ENCODE data around the gene CSNK2A3. TPM values are rescaled to one million over a fixed set of nuclear protein-coding genes. Genes with fewer than 3 reads are reported as not detected.

Gene CSNK2A3
- total RNA-seq, 1 donor from 2014 or later: 0.82 TPM

DNA sequence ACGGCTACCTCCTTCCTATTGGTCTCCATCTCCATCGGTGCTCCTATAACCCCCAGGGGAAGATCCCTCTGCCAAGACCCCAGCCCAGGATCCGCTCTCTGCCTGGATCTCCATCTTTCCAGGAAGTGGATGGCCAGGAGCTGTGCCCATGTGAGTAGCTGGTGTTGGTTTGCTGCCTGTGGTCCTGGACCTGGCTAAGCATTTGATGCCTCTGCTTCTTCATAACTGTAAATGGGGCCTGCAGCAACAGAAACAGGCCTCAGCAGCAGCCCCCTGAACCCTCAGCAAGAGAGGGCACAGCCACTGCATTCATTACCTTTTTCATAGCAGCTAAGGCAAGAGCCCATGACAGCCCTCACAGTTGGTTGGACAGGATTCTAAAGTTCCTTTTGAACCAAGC lies 26.6 kb upstream of the CSNK2A3 start:
- H3K27ac Mint-ChIP-seq (ENCODE audit: unreplicated experiment): no peak overlapping the region
- no peaks in the 10 kb centered on the region for H3K4me1 Mint-ChIP-seq
- no peak for DNase-seq (ENCODE audit: low read depth, low spot score)
- no peaks in the 10 kb centered on the region for H3K36me3 Mint-ChIP-seq (ENCODE audit: low read depth)
- H3K4me3 Mint-ChIP-seq: no peak overlapping the region
- TF ChIP-seq, protein P1, sequence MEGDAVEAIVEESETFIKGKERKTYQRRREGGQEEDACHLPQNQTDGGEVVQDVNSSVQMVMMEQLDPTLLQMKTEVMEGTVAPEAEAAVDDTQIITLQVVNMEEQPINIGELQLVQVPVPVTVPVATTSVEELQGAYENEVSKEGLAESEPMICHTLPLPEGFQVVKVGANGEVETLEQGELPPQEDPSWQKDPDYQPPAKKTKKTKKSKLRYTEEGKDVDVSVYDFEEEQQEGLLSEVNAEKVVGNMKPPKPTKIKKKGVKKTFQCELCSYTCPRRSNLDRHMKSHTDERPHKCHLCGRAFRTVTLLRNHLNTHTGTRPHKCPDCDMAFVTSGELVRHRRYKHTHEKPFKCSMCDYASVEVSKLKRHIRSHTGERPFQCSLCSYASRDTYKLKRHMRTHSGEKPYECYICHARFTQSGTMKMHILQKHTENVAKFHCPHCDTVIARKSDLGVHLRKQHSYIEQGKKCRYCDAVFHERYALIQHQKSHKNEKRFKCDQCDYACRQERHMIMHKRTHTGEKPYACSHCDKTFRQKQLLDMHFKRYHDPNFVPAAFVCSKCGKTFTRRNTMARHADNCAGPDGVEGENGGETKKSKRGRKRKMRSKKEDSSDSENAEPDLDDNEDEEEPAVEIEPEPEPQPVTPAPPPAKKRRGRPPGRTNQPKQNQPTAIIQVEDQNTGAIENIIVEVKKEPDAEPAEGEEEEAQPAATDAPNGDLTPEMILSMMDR (conservative IDR thresholded peaks at IDR 0.05): no peak
- H3K27me3 Mint-ChIP-seq (ENCODE audit: low read depth): no peaks in the 10 kb centered on the region
- no peaks in the 10 kb centered on the region for H3K9me3 Mint-ChIP-seq

DNA sequence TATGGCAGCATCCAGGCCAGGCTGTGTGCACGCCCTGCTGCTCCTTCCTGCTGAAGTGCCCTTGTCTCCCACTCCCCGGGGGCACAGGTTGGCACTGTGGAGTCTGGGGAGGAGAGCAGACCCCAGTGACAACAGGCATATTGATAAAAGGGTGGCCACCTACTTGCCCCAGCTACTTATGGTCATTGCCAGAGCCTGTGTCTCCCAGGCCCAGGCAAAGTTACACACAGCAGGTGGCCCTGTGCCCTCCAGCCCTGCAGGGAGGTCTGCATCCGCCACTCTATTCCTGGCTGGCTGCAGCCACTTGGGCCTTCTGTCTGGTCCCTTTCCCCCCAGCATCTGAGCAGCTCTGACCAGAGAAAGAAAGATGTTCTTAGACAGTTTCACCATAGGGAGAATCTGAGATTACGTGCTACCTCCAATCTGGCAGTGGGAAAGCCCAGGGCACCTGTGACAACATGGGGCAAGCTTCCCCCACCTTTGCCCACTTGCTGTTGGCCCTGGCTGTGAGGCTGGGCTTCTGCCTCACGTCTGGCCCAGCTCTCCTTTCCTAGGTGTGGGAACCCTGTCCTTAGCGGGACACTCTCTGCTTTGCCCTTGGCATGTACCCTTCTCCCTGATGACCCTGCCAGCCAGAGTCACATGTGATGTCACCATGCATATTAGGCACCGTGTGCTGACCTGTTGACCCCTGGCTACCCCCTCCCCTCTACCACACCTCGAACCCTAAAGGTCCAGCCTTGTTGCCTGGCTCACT lies 25.3 kb upstream of the CSNK2A3 start:
- TF ChIP-seq, protein P1 (conservative IDR thresholded peaks at IDR 0.05): no peak
- no peak overlapping the region for H3K4me3 Mint-ChIP-seq
- H3K27me3 Mint-ChIP-seq (ENCODE audit: low read depth): no peaks in the 10 kb centered on the region
- no peaks in the 10 kb centered on the region for H3K4me1 Mint-ChIP-seq
- H3K36me3 Mint-ChIP-seq (ENCODE audit: low read depth): no peaks in the 10 kb centered on the region
- no peak overlapping the region for H3K27ac Mint-ChIP-seq (ENCODE audit: unreplicated experiment)
- DNase-seq (ENCODE audit: low read depth, low spot score): no peak
- H3K9me3 Mint-ChIP-seq: no peaks in the 10 kb centered on the region

DNA sequence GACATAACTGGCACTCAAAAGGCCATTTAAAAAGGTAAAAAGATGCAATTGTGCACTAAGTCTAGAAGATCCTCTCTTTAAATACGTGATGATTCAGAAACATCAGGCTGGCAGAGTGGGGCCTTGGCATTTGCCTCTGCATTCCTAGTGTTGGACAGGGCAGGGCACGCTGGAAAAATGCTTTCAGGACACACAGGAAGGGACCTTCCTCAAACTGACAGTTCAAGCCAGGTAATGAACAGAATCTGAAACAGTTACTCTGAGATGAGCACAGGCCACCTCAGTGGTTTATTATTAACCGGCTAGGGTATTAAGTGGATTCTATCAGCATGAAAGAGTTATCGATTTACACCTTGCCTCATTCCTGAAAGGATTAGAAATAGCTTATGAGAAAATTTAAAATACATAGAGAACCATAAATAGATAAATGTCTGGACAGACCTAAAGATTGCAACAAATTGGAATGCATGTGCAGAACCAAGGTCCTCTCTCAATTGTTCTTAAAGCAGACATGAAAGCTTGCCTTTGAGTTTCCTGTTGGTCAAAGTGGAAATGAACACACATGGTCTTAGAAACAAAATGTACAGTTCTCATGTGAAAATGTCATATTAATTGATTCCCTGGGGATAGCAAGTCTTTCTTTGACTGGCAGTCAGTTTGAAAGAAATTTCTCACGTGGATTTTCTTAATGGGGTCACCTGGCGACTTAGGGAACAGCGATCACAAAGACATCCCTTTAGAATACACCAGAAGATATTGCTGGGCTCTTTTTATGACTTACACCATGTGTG lies 21.5 kb upstream of the CSNK2A3 start:
- H3K4me3 Mint-ChIP-seq: no peak overlapping the region
- no peaks in the 10 kb centered on the region for H3K9me3 Mint-ChIP-seq
- DNase-seq (ENCODE audit: low read depth, low spot score): no peak
- H3K4me1 Mint-ChIP-seq: no peaks in the 10 kb centered on the region
- no peaks in the 10 kb centered on the region for H3K36me3 Mint-ChIP-seq (ENCODE audit: low read depth)
- no peak overlapping the region for H3K27ac Mint-ChIP-seq (ENCODE audit: unreplicated experiment)
- TF ChIP-seq, protein P1 (conservative IDR thresholded peaks at IDR 0.05): no peak
- H3K27me3 Mint-ChIP-seq (ENCODE audit: low read depth): no peaks in the 10 kb centered on the region

DNA sequence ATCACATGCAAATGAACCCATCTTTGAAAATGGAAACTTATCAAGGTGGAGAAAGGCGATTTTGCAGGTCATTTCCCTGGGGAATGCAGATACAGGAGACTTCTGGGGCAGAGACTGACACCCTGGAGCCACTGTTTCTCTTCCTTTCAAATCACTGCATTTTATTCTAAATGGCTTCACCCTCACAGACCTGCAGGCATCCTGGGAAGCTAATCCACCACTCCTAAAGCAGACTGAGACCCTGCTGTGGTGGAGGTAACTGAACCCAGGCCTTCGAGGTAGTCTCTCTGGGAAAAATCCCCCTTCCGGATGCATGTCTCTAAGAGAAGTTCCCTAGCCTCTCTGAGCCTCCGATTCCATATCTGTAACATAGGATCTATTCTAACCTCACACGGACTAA lies 20.9 kb upstream of the CSNK2A3 start:
- Mint-ChIP-seq H3K4me1 (no peaks in the 10 kb centered on the region), H3K36me3 (ENCODE audit: low read depth) (no peaks in the 10 kb centered on the region), H3K27me3 (ENCODE audit: low read depth) (no peaks in the 10 kb centered on the region), H3K27ac (ENCODE audit: unreplicated experiment) (no peak overlapping the region), H3K4me3 (no peak overlapping the region), H3K9me3 (no peaks in the 10 kb centered on the region)
- DNase-seq (ENCODE audit: low read depth, low spot score): no peak
- TF ChIP-seq, protein P1 (conservative IDR thresholded peaks at IDR 0.05): no peak

DNA sequence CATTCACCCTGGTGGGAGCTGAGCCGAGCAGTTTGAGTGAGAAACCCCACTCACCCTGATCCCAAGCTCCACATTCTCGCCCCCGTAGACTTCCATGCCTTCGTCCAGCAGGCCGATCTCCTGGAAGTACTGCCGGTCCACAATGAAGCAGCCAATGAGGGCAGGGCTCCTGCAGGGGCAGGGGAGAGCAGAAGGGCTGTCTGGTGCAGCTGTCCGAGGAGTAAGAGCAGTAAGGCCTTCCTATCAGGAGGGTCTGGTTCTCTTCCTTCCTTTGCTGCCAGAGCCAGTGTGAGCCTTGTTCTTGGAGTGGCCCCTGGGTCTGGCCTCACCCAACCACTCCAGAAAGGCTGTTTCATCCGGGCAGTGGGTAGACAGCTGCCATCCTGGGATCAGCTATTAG lies 19.4 kb upstream of the CSNK2A3 start:
- Mint-ChIP-seq H3K36me3 (ENCODE audit: low read depth) (peaks cover 4% of the 10 kb centered on the region), H3K27me3 (ENCODE audit: low read depth) (no peaks in the 10 kb centered on the region)
- TF ChIP-seq, protein P1 (conservative IDR thresholded peaks at IDR 0.05): no peak

More for the DNA sequence above, 19.4 kb upstream of the CSNK2A3 start:
- no peaks in the 10 kb centered on the region for H3K4me1 Mint-ChIP-seq
- no peak overlapping the region for H3K4me3 Mint-ChIP-seq
- DNase-seq (ENCODE audit: low read depth, low spot score): no peak
- H3K27ac Mint-ChIP-seq (ENCODE audit: unreplicated experiment): no peak overlapping the region
- peaks cover 6% of the 10 kb centered on the region for H3K9me3 Mint-ChIP-seq

Measured in neural crest cell (in vitro differentiated cells).